Esophagus (tissue), 2 donors: Measurements from ENCODE around the gene MUC15. TPM values are rescaled to one million over a fixed set of nuclear protein-coding genes. Genes with fewer than 3 reads are reported as not detected.

Source experiments
- H3K27ac ChIP-seq, 2 donors: one replicate each; pipeline ENCODE4 v1.5.1; 2013; ENCODE audit warnings: low read depth in 2 of 2, mild to moderate bottlenecking in 2 of 2, inconsistent platforms in 1 of 2, low read length in 1 of 2, moderate library complexity in 1 of 2
- H3K27me3 ChIP-seq, 2 donors: one replicate each; pipeline ENCODE4 v1.6.1; 2013; ENCODE audit warnings: low read length in 2 of 2, control low read depth in 1 of 2, mild to moderate bottlenecking in 1 of 2; ENCODE audit not compliant: insufficient read depth in 2 of 2, control insufficient read depth in 1 of 2
- H3K36me3 ChIP-seq, 2 donors: one replicate each; pipeline ENCODE4 v1.6.1; 2013; ENCODE audit warnings: low read length in 1 of 2; ENCODE audit not compliant: control insufficient read depth in 2 of 2, insufficient read depth in 2 of 2
- H3K4me1 ChIP-seq, 2 donors: one replicate each; pipeline ENCODE4 v1.6.1; 2013; ENCODE audit warnings: low read length in 1 of 2; ENCODE audit not compliant: control insufficient read depth in 2 of 2, insufficient read depth in 2 of 2
- H3K4me3 ChIP-seq, 2 donors: one replicate each; pipeline ENCODE4 v1.5.1; 2013; ENCODE audit warnings: low read length in 2 of 2, mild to moderate bottlenecking in 2 of 2, low read depth in 1 of 2, moderate library complexity in 1 of 2
- H3K9me3 ChIP-seq, 2 donors: one replicate each; pipeline ENCODE4 v1.6.1; 2013; ENCODE audit warnings: mild to moderate bottlenecking in 2 of 2, low read depth in 1 of 2, low read length in 1 of 2, moderate library complexity in 1 of 2; ENCODE audit not compliant: control insufficient read depth in 2 of 2, insufficient read depth in 1 of 2
- WGBS, 2 donors: extraction: QIAGEN DNeasy Blood & Tissue Kit; methylation state at CpG; one replicate each; pipeline ENCODE4 v1.1.7; 2013; 5-methylcytosine and 5-hydroxymethylcytosine counted together
- polyA plus RNA-seq, 2 donors: library from polyadenylated mRNA; stranded (reverse); fragments of 200-250 nt; gene quantifications; one replicate each; pipeline ENCODE4 v1.2.3, GENCODE V29; 2013
- donor health status: healthy with polysubstance abuse.
- donor health status: Bipolar disorder and iron deficiency.

The MUC15 gene, protein sequence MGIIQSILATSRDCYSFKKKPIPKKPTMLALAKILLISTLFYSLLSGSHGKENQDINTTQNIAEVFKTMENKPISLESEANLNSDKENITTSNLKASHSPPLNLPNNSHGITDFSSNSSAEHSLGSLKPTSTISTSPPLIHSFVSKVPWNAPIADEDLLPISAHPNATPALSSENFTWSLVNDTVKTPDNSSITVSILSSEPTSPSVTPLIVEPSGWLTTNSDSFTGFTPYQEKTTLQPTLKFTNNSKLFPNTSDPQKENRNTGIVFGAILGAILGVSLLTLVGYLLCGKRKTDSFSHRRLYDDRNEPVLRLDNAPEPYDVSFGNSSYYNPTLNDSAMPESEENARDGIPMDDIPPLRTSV
- 10 to 100 TPM; 15.0 to 19.1 TPM for polyA plus RNA-seq

DNA sequence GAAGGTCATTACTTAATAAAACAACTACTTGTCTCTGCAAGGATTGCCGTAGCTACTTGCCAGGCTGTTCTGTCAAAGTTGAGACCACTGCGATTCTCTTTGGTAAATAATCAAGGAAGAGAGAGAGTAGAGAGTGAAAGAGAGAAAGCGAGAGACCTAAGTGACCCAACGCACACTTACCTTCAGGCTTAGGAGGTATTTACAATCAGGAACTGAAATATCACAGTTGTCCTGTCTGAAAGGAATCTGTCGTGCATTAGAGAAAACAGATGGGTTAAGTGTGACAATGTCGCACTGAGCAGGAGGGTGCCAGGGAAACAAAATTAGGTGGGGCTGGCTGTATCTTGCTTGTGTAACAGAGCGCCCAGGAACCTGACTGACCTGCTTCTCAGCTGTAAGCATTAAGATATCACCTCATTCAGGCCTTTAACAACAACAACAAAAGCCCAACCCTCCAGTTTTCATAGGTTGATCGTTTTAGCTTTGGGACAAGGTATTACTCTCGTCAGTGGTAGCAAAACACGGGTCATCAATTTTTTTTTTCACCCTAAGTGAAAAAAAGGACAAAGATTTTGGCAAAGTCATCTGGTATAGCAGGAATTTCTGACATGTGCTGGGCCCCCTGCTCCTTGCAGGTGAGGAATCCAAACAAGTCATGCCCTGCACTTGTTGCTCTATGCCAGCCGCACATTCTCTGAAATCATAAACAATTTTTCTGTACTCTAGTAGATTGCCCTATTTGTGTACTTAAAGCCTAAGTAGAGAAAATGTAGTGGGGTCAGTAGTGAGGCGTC, at the start of gene MUC15:
Gene MUC15 (minus strand): TSS at position 403 of the 794 bp plus-strand sequence. CDS start 5,169 bp downstream, outside the sequence.
- Histone ChIP-seq H3K27me3 (no peaks in the 10 kb centered on the region), H3K9me3 (no peaks in the 10 kb centered on the region), H3K4me3 (peak within 1 kb of the TSS in 1 of 2 donors; percentile 59), H3K27ac (peak within 1 kb of the TSS; percentile 80 to 83), H3K4me1 (no peaks in the 10 kb centered on the region), H3K36me3 (no peaks in the 10 kb centered on the region)
- WGBS, 2 donors, result 43 to 45% methylated on average over 12 of the region's 12 CpGs

DNA sequence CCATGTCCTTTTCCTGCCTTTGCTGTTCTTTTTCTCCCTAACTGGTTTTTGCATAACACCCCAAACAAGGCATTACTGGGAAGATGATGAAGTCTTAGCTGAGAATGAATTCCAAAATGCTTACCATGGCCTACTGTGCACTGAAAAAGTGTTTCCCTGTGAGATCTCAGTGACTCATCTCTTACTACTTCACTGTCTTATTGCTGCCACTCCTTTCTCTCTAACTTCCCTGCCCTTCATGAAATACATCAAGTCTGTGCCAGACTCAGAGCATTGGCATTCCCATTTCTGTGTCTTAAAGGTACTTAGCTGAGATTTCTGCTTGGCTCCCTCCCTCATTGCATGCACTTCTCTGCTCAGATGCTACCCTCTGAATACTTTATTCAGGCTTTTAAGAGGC, 49.1 kb upstream of the MUC15 start:
- no peaks in the 10 kb centered on the region for H3K9me3 ChIP-seq
- H3K4me3 ChIP-seq, result no peak overlapping the region
- H3K4me1 ChIP-seq, result no peaks in the 10 kb centered on the region
- no peaks in the 10 kb centered on the region for H3K27me3 ChIP-seq
- no peaks in the 10 kb centered on the region for H3K36me3 ChIP-seq
- peak overlapping the region in 1 of 2 donors; percentile 70 for H3K27ac ChIP-seq

- 80% methylated on average over 1 of the region's 1 CpG for WGBS, 2 donors
- Histone ChIP-seq H3K36me3 (no peaks in the 10 kb centered on the region), H3K27me3 (no peaks in the 10 kb centered on the region), H3K9me3 (no peaks in the 10 kb centered on the region), H3K4me1 (no peaks in the 10 kb centered on the region), H3K4me3 (no peak overlapping the region), H3K27ac (peak overlapping the region in 1 of 2 donors; percentile 70)
Observed at GRCh38 chr11:26620282-26621045, 48.4 kb upstream of the MUC15 start.

DNA sequence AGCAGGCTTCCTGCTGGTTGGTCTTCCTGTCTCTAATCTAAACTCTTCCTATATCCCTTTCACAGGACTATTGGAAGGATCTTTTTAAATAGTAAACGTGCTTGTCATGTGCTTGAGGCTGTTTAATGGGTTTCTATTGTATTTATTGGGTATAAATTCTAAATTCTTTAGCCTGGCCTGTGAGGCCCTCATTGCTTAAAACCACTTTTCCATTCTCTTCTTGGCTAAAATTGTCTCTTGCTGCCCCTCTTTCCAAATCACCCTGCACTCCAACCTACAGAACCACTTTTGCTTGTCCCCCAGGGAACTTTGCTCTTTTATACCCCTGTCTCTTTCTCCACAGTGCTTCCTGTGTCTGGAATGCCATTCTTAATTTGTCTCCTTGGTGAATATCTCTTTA, 46.4 kb upstream of the MUC15 start:
- WGBS, 2 donors, result 26 to 48% methylated on average over 1 of the region's 1 CpG
- no peaks in the 10 kb centered on the region for H3K36me3 ChIP-seq
- no peaks in the 10 kb centered on the region for H3K4me1 ChIP-seq
- no peaks in the 10 kb centered on the region for H3K27me3 ChIP-seq
- H3K9me3 ChIP-seq, result peaks cover 0 to 4% of the 10 kb centered on the region in 2 donors
- no peak overlapping the region for H3K4me3 ChIP-seq
- H3K27ac ChIP-seq, result no peak overlapping the region

DNA sequence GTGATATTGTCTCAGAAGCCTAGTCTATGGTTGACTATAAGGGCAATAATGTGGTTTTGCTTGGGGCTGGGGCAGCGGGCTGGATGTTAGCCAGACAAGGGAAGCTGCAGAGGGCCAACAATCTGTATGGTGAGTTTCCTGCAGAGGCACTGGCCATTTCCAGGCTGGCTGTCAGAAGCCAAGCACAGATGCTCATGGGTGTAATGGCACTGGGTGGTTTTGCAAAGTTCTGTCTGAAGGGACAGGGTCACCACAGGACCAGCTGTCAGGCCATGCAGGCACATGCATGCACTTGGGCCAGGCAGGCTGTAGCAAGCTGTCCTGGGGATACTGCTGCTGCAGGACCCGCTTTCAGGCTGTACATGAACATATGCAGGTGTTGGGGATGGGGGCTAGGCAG, 41.7 kb upstream of the MUC15 start:
- no peak overlapping the region for H3K4me3 ChIP-seq
- H3K36me3 ChIP-seq, result no peaks in the 10 kb centered on the region
- no peak overlapping the region for H3K27ac ChIP-seq
- no peaks in the 10 kb centered on the region for H3K27me3 ChIP-seq
- no peaks in the 10 kb centered on the region for H3K4me1 ChIP-seq
- WGBS, 2 donors, result 68 to 88% methylated on average over 2 of the region's 2 CpGs
- H3K9me3 ChIP-seq, result peaks cover 0 to 4% of the 10 kb centered on the region in 2 donors

GRCh38 chr11:26608507-26609146, 36.6 kb upstream of the MUC15 start:
- no peak overlapping the region for H3K27ac ChIP-seq
- WGBS, 2 donors, result 70 to 85% methylated on average over 9 of the region's 9 CpGs
- no peaks in the 10 kb centered on the region for H3K27me3 ChIP-seq
- peaks cover 0 to under 1% of the 10 kb centered on the region in 2 donors for H3K9me3 ChIP-seq
- H3K4me1 ChIP-seq, result no peaks in the 10 kb centered on the region
- H3K36me3 ChIP-seq, result no peaks in the 10 kb centered on the region
- no peak overlapping the region for H3K4me3 ChIP-seq

- Histone ChIP-seq H3K9me3 (no peaks in the 10 kb centered on the region), H3K36me3 (no peaks in the 10 kb centered on the region), H3K27me3 (no peaks in the 10 kb centered on the region), H3K4me1 (no peaks in the 10 kb centered on the region), H3K27ac (no peak overlapping the region), H3K4me3 (no peak overlapping the region)
- 75 to 85% methylated on average over 7 of the region's 7 CpGs for WGBS, 2 donors
Observed at GRCh38 chr11:26607725-26608506, 35.9 kb upstream of the MUC15 start.

DNA sequence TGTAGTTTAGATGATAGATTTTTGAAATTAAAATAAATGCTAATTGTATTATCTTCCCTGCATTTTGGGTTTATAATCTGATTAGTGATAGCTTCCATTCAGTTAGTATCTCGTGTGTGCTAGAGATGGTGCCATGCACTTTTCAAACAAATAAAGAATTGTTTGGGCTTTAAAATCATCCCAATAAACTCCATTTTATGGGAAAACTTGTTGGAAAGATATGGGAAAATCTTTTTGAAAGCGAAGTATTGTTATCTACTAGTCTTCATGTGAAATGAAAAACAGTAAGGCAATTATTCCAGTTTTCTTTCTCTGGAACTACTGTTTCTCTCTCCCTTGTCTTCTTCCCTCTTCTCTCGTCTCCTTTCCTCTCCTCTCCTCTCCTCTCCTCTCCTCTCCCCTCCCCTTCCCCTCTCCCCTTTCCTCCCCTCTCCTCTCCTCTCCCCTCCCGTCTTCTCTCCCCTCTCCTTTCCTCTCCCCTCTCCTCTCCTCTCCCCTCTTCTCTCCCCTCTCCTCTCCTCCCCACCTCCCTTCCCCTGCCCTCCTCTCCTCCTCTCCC, 27.9 kb upstream of the MUC15 start:
- Histone ChIP-seq H3K4me3 (no peak overlapping the region), H3K27ac (no peak overlapping the region), H3K27me3 (no peaks in the 10 kb centered on the region), H3K9me3 (no peaks in the 10 kb centered on the region), H3K36me3 (no peaks in the 10 kb centered on the region), H3K4me1 (no peaks in the 10 kb centered on the region)
- WGBS, 2 donors, result 78 to 82% methylated on average over 3 of the region's 4 CpGs
